Measurements from ENCODE around the gene CDKAL1.

Gene CDKAL1

DNA sequence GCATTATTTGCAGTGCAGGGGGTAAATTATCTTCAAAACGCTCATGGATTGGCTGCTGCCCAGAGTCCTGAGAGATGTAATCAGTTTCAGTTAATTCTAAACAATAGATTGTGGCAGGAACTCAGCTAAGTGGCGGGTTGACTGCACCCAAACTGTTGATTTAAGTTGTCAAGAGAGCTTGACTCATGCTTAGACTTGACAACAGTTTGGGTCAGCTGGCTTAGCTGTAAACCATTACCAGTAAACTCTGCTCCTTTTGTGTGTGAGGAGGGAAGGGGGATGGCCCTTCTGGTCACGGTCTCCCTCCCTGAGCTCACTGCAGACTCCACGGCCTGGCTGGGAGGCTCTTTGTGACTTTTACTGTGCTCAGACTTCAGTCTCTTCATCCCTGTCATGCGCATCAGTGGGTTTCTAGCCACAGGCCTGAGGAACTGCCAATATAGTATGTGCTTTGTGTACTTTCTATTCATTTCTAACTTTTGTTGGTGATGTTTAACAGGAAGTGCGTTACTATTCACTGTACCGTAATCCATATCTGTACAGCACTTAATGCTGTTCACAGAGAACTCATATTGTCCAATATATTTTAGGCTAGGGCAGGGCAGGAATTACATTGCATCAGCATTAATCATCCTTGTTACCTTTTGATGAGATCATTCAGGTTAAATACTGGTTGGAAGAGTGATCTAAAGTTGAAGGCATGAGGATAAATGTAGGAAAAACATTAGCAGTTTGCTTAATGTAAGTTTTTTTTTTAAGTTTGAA, 488.3 kb downstream of the CDKAL1 start:
- TF ChIP-seq, protein P1, sequence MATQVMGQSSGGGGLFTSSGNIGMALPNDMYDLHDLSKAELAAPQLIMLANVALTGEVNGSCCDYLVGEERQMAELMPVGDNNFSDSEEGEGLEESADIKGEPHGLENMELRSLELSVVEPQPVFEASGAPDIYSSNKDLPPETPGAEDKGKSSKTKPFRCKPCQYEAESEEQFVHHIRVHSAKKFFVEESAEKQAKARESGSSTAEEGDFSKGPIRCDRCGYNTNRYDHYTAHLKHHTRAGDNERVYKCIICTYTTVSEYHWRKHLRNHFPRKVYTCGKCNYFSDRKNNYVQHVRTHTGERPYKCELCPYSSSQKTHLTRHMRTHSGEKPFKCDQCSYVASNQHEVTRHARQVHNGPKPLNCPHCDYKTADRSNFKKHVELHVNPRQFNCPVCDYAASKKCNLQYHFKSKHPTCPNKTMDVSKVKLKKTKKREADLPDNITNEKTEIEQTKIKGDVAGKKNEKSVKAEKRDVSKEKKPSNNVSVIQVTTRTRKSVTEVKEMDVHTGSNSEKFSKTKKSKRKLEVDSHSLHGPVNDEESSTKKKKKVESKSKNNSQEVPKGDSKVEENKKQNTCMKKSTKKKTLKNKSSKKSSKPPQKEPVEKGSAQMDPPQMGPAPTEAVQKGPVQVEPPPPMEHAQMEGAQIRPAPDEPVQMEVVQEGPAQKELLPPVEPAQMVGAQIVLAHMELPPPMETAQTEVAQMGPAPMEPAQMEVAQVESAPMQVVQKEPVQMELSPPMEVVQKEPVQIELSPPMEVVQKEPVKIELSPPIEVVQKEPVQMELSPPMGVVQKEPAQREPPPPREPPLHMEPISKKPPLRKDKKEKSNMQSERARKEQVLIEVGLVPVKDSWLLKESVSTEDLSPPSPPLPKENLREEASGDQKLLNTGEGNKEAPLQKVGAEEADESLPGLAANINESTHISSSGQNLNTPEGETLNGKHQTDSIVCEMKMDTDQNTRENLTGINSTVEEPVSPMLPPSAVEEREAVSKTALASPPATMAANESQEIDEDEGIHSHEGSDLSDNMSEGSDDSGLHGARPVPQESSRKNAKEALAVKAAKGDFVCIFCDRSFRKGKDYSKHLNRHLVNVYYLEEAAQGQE (IDR thresholded peaks at IDR 0.05; ENCODE audit: low read depth): no peak
- 0 out of 2 replicates have a peak, but pooled peaks have one; percentile 25 for TF ChIP-seq TCF12 (IDR thresholded peaks at IDR 0.05; ENCODE audit: low read depth)
- no peak for TF ChIP-seq RAD21 (IDR thresholded peaks at IDR 0.05; ENCODE audit: low read depth)
- no peak for TF ChIP-seq YY1 (IDR thresholded peaks at IDR 0.05; ENCODE audit: low read depth)
- TF ChIP-seq CREB1 (IDR thresholded peaks at IDR 0.05; ENCODE audit: low read depth): no peak
- no peak for TF ChIP-seq ZBTB7A (IDR thresholded peaks at IDR 0.05; ENCODE audit: low read depth)
- 0 out of 2 replicates have a peak, but pooled peaks have one; percentile 22 for TF ChIP-seq TEAD4 (IDR thresholded peaks at IDR 0.05)
- no peak for TF ChIP-seq EP300 (IDR thresholded peaks at IDR 0.05; ENCODE audit: borderline replicate concordance)
- TF ChIP-seq, protein P2, sequence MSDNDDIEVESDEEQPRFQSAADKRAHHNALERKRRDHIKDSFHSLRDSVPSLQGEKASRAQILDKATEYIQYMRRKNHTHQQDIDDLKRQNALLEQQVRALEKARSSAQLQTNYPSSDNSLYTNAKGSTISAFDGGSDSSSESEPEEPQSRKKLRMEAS (IDR thresholded peaks at IDR 0.05): no peak
- no peak for TF ChIP-seq USF1 (IDR thresholded peaks at IDR 0.05)
- TF ChIP-seq CEBPB (IDR thresholded peaks at IDR 0.05): no peak
- no peak for TF ChIP-seq FOXM1 (IDR thresholded peaks at IDR 0.05; ENCODE audit: borderline replicate concordance, low read depth)
- no peak for TF ChIP-seq TAF1 (IDR thresholded peaks at IDR 0.05; ENCODE audit: low read depth)
- TF ChIP-seq EGR1 (IDR thresholded peaks at IDR 0.05): no peak
- TF ChIP-seq NFIC (IDR thresholded peaks at IDR 0.05): peak; percentile 12; the same call in 1 of the 2 replicates

- TF ChIP-seq TAF1 (IDR thresholded peaks at IDR 0.05; ENCODE audit: low read depth) (no peak), YY1 (IDR thresholded peaks at IDR 0.05; ENCODE audit: low read depth) (no peak), EGR1 (IDR thresholded peaks at IDR 0.05) (no peak)
These were observed 489.0 kb downstream of the CDKAL1 start for GRCh38 chr6:21023210-21023609.

DNA sequence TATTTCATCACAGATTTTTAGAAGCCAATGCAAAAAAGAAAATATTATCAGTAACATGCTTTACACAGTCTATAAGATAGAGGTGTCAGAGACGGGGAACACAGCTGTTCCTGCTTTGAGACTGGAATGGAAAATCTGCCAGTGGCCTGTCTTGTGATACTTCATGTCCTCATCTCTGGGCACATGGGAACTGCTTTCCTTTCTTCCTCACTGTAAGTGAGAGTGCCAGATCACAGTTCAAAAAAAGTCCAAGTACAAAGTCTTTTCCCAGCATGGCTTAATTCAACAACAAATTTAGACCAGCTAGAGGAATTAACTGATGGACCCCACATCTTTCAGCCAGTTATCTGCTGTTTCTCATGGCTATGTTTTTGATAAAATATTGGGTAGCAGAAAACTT, 490.4 kb downstream of the CDKAL1 start:
- TF ChIP-seq RAD21 (IDR thresholded peaks at IDR 0.05; ENCODE audit: low read depth) (no peak), EP300 (IDR thresholded peaks at IDR 0.05; ENCODE audit: borderline replicate concordance) (no peak), CREB1 (IDR thresholded peaks at IDR 0.05; ENCODE audit: low read depth) (no peak), TAF1 (IDR thresholded peaks at IDR 0.05; ENCODE audit: low read depth) (no peak), CEBPB (IDR thresholded peaks at IDR 0.05) (no peak), YY1 (IDR thresholded peaks at IDR 0.05; ENCODE audit: low read depth) (no peak), USF1 (IDR thresholded peaks at IDR 0.05) (no peak), FOXM1 (IDR thresholded peaks at IDR 0.05; ENCODE audit: borderline replicate concordance, low read depth) (no peak), EGR1 (IDR thresholded peaks at IDR 0.05) (no peak), TEAD4 (IDR thresholded peaks at IDR 0.05) (no peak), TCF12 (IDR thresholded peaks at IDR 0.05; ENCODE audit: low read depth) (no peak)
- TF ChIP-seq, protein P1 (IDR thresholded peaks at IDR 0.05; ENCODE audit: low read depth): no peak
- TF ChIP-seq, protein P2 (IDR thresholded peaks at IDR 0.05): no peak

DNA sequence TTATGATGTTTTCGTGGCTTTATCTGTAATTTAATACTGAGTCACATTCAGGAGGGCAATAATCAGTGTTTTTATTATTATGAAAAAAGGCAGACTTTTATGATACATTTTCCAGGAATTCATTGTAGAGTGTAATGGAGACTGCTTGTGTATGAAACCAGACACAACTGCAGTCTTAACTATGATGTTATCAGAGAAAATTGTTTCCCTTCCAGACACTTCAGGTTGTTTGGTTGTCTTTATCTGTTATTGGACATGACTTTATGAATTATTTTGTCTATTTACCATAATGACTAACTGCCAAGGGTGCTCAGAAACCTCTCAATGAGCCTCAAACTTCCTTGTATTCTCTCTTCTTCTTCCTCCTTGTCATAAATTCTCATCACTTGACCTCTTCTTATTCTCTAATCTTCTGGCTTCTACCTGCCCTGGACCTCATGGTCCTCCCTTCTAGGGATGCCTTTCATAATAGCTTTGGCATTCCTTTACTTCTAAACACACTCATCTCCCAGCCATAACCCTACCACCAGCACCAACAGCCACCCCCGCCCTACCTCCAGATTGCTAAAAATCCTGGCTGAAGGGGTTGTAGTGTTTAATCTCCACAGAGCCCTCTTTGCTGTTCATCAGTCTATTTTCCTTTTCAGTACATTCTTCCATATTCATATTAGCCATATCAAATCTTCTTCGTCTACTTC, 492.5 kb downstream of the CDKAL1 start:
- TF ChIP-seq TCF12 (IDR thresholded peaks at IDR 0.05; ENCODE audit: low read depth) (no peak), EGR1 (IDR thresholded peaks at IDR 0.05) (no peak), CEBPB (IDR thresholded peaks at IDR 0.05) (no peak), EP300 (IDR thresholded peaks at IDR 0.05; ENCODE audit: borderline replicate concordance) (no peak), CREB1 (IDR thresholded peaks at IDR 0.05; ENCODE audit: low read depth) (no peak), FOXM1 (IDR thresholded peaks at IDR 0.05; ENCODE audit: borderline replicate concordance, low read depth) (no peak), RAD21 (IDR thresholded peaks at IDR 0.05; ENCODE audit: low read depth) (no peak), YY1 (IDR thresholded peaks at IDR 0.05; ENCODE audit: low read depth) (no peak), ZBTB7A (IDR thresholded peaks at IDR 0.05; ENCODE audit: low read depth) (no peak), TEAD4 (IDR thresholded peaks at IDR 0.05) (no peak)
- TF ChIP-seq, protein P1 (IDR thresholded peaks at IDR 0.05; ENCODE audit: low read depth): no peak
